ENCODE measurements around the gene ZNF3. TPM values are rescaled to one million over a fixed set of nuclear protein-coding genes. Genes with fewer than 3 reads are reported as not detected.
A peak's percentile ranks its signal among the peaks of the same experiment; 100 is the strongest.

Gene ZNF3
- total and polyA plus RNA-seq, 9 of the 15 experiments (the other 6 are each of a cell fraction or from before 2014, with no cell fraction given) = 30.0 to 64.9 (median 51.5) TPM

DNA sequence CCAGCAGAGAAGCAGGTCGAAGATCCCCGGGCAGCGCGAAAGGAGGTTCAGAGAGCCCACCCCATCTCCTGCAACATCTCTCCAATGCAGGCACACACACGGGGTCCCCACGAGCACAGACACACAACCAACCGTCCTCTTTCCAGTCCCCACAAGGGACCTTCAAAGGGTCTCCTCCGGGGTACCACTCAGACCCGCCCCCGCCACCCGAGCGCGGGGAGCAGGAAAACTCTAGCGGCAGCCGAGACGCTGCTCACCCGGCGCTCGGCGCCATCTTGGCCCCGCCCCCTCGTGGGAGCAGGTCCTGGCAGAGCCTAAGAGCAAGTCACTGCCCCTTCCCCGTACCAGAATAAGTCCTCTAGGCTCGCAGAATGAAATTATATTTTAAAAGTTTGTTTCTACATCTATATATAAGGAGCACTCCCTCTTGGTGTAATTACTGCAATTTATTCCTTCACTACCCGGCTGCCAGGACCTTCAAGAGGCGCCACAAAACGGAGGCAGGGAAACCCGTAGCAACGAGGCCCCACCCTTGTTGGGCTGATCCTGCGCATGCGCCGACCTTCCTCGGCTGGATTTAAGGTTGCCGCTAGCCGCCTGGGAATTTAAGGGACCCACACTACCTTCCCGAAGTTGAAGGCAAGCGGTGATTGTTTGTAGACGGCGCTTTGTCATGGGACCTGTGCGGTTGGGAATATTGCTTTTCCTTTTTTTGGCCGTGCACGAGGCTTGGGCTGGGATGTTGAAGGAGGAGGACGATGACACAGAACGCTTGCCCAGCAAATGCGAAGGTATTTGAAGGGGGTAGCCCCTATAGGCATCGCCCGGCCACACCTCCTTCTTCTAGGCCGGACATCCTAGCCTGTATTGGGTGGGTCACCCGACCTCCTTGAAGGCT, 37.8 kb upstream of the ZNF3 start, which contains the start of the genes CNPY4 and TAF6 (continued):
- TF ChIP-seq ZNF445 (CRISPR knock-in tag; IDR thresholded peaks at IDR 0.05; ENCODE audit: low read depth) (peak; percentile 67; the same call in 1 of the 2 replicates), C11orf30 (IDR thresholded peaks at IDR 0.05; ENCODE audit: low read depth) (peak; percentile 90), ZNF217 (CRISPR knock-in tag; IDR thresholded peaks at IDR 0.05) (no peak), TSC22D4 (tag; IDR thresholded peaks at IDR 0.05) (no peak), TEAD1 (CRISPR knock-in tag; IDR thresholded peaks at IDR 0.05) (peak; percentile 37 to 41; a peak in 1 of 4 replicates), ATF1 (CRISPR knock-in tag; IDR thresholded peaks at IDR 0.05) (no peak), ATF1 (tag; IDR thresholded peaks at IDR 0.05) (peak; percentile 84), SAP30 (IDR thresholded peaks at IDR 0.05; ENCODE audit: borderline replicate concordance, insufficient read depth, low read depth, low read length, poor library complexity, severe bottlenecking) (peak; percentile 88), MTF1 (CRISPR knock-in tag; IDR thresholded peaks at IDR 0.05; ENCODE audit: borderline replicate concordance) (peak; percentile 74), NCOR1 (IDR thresholded peaks at IDR 0.05) (peak; percentile 34), TGIF2 (CRISPR knock-in tag; IDR thresholded peaks at IDR 0.05) (no peak), POLR2AphosphoS2 (IDR thresholded peaks at IDR 0.05; ENCODE audit: low read length) (peak; percentile 66; the same call in 1 of the 2 replicates)
- TF ChIP-seq, protein P1, sequence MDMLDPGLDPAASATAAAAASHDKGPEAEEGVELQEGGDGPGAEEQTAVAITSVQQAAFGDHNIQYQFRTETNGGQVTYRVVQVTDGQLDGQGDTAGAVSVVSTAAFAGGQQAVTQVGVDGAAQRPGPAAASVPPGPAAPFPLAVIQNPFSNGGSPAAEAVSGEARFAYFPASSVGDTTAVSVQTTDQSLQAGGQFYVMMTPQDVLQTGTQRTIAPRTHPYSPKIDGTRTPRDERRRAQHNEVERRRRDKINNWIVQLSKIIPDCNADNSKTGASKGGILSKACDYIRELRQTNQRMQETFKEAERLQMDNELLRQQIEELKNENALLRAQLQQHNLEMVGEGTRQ (CRISPR knock-in tag; IDR thresholded peaks at IDR 0.05) = no peak
- TF ChIP-seq, protein P2, sequence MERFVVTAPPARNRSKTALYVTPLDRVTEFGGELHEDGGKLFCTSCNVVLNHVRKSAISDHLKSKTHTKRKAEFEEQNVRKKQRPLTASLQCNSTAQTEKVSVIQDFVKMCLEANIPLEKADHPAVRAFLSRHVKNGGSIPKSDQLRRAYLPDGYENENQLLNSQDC (CRISPR knock-in tag; IDR thresholded peaks at IDR 0.05) = peak; percentile 74; the same call in 1 of the 2 replicates
- TF ChIP-seq, protein P3, sequence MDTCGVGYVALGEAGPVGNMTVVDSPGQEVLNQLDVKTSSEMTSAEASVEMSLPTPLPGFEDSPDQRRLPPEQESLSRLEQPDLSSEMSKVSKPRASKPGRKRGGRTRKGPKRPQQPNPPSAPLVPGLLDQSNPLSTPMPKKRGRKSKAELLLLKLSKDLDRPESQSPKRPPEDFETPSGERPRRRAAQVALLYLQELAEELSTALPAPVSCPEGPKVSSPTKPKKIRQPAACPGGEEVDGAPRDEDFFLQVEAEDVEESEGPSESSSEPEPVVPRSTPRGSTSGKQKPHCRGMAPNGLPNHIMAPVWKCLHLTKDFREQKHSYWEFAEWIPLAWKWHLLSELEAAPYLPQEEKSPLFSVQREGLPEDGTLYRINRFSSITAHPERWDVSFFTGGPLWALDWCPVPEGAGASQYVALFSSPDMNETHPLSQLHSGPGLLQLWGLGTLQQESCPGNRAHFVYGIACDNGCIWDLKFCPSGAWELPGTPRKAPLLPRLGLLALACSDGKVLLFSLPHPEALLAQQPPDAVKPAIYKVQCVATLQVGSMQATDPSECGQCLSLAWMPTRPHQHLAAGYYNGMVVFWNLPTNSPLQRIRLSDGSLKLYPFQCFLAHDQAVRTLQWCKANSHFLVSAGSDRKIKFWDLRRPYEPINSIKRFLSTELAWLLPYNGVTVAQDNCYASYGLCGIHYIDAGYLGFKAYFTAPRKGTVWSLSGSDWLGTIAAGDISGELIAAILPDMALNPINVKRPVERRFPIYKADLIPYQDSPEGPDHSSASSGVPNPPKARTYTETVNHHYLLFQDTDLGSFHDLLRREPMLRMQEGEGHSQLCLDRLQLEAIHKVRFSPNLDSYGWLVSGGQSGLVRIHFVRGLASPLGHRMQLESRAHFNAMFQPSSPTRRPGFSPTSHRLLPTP (IDR thresholded peaks at IDR 0.05; ENCODE audit: borderline replicate concordance, extremely low read depth, insufficient read length) = no peak
- TF ChIP-seq, protein P4, sequence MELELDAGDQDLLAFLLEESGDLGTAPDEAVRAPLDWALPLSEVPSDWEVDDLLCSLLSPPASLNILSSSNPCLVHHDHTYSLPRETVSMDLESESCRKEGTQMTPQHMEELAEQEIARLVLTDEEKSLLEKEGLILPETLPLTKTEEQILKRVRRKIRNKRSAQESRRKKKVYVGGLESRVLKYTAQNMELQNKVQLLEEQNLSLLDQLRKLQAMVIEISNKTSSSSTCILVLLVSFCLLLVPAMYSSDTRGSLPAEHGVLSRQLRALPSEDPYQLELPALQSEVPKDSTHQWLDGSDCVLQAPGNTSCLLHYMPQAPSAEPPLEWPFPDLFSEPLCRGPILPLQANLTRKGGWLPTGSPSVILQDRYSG (tag; conservative IDR thresholded peaks at IDR 0.05; ENCODE audit: low read depth) = no peak
- TF ChIP-seq, protein P5, sequence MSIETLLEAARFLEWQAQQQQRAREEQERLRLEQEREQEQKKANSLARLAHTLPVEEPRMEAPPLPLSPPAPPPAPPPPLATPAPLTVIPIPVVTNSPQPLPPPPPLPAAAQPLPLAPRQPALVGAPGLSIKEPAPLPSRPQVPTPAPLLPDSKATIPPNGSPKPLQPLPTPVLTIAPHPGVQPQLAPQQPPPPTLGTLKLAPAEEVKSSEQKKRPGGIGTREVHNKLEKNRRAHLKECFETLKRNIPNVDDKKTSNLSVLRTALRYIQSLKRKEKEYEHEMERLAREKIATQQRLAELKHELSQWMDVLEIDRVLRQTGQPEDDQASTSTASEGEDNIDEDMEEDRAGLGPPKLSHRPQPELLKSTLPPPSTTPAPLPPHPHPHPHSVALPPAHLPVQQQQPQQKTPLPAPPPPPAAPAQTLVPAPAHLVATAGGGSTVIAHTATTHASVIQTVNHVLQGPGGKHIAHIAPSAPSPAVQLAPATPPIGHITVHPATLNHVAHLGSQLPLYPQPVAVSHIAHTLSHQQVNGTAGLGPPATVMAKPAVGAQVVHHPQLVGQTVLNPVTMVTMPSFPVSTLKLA (conservative IDR thresholded peaks at IDR 0.05) = peak; percentile 93 to 96
- TF ChIP-seq, protein P6, sequence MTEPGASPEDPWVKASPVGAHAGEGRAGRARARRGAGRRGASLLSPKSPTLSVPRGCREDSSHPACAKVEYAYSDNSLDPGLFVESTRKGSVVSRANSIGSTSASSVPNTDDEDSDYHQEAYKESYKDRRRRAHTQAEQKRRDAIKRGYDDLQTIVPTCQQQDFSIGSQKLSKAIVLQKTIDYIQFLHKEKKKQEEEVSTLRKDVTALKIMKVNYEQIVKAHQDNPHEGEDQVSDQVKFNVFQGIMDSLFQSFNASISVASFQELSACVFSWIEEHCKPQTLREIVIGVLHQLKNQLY (CRISPR knock-in tag; conservative IDR thresholded peaks at IDR 0.05) = peak in 1 of 2 experiments; percentile 88; a peak in 2 of 4 replicates
